GM19351 (cell line): Measurements from ENCODE around the gene PWWP2B.

Experiments used
- ATAC-seq: cut with Tn5 transposase; IDR thresholded peaks from one replicate; pipeline ENCODE4 v1.9.1; 2021; ENCODE audit warnings: mild to moderate bottlenecking, moderate library complexity; ENCODE audit not compliant: unreplicated experiment

PWWP2B gene

DNA sequence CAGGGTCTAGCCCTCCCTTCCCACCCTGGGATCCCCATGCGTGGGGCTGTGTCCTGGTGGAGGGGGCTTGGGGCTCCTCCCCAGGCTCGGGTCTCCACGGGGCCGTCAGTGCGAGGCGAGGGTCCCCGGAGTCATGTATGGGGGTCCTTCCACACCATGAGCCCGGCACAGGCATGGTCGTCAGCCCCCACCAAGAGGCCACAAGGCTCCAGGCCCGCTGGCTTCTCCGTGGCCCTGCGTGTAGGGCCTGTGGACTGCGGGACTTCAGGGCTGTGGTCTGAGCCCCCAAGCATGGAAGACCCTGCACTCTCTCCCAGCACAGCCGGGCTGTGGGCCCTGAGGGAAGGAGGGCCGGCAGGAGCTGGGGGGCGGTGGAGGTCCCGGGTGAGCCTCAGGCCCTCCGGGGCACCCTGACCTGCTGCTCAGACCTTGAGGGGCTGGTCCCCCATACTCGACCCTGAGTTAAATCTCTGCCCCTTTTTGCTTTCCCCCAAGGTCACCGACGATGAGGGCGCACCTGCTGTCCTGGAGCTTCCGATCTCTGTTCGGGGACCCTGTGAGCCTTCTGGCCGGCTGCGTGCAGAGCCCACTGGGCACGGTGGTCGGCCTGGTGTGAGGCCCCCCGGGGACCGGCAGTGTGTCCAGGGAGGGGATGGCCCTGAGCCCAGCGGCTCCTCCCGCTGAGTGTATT, 19.7 kb downstream of the PWWP2B start:
- no peak for ATAC-seq

GRCh38 chr10:132417257-132417910, 20.4 kb downstream of the PWWP2B start:
- no peak for ATAC-seq

DNA sequence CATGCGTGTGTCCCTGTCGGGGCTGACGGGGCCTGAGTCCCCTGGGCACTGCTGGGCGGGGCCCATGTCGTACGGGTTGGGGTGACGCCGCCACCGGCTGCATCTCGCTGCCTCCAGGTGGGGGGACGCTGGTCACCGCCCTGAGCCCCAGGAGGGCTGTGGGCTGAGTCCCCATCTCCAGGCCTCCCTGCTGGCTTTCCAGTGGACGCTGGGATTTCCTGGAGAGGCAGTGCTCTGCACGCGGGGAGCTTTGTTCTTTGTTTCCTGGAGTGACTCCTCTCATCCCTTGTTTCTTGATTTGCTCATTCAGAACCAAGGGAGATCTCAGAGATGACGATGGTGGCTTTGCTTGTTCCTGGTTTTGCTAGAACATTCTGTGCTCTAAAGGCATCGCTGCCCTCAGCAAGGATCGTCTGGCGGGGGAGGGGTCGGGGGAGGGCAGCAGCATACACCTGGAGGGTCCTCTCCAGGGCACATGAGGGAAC, 21.0 kb downstream of the PWWP2B start:
- no peak for ATAC-seq

DNA sequence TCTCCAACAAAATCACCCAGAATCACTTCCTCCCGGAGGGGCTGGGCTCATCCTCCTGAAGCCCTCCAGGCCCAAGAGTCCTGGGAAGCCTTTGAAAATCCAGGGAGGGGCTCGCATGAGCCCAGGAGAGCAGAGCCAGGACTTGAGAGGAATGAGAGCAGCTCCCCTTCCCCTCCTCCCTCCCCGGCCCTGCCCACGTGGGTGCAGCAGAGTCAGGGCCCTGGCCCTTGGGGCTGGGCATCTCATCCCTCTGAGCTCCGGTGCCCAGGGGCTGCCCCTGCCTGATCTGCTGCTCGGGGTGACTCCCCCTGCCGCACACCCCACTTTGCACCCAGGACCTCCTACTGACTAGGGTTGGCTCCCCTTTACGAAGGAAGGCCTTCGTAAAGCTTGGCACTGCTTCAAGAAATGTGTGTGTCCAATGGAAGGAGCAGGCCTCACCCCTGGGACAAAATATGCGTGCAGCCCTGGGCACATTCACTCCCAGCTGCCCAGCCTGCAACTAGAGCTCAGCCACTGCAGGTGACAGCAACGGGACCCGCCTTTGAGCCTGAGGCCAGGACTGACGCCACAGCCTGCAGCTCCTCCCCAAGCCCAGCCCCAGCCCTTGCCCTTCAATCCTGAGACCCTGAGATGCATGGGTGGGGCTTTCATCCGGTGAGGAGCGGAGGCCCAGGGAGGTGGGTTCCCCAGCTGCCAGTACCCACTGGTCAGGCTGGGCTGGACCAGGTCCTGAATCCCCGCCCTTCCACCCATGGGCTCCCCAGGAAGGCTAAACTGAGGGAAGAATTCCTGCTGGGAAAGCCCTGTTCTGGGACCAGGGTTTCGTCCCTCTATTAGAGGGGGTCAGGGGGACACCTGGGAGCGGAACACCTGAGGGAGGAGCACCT, 21.8 kb downstream of the PWWP2B start:
- no peak for ATAC-seq

- no peak for ATAC-seq
Measured at GRCh38 chr10:132419538-132420468, 22.8 kb downstream of the PWWP2B start.

DNA sequence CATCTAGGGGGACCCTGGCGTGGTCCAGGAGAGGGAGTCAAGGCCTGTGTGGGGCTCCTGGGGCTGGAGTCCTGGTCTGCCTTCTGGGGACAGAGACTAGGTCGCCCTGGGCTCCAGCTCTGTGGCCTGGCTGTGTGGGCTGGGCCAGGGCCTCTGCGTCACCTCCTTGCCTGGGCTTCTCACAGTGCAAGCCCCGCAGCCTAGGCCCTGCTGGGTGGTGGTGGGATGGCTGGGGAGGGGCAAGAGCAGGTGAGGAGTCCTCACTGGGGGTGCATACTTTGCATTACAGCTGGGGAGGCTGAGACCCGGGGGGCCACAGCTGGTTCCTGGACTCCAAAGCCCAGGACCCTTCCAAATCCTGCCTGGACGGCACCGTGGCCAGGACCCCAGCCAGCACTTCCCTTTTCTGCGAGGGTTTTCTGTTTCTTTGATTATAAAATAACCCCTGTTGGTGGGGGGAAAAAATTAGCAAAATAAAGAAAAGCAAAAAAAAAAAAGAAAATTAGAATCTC, 23.5 kb downstream of the PWWP2B start:
- ATAC-seq = no peak

GRCh38 chr10:132420981-132421846, 24.2 kb downstream of the PWWP2B start:
- peak; percentile 52 for ATAC-seq

DNA sequence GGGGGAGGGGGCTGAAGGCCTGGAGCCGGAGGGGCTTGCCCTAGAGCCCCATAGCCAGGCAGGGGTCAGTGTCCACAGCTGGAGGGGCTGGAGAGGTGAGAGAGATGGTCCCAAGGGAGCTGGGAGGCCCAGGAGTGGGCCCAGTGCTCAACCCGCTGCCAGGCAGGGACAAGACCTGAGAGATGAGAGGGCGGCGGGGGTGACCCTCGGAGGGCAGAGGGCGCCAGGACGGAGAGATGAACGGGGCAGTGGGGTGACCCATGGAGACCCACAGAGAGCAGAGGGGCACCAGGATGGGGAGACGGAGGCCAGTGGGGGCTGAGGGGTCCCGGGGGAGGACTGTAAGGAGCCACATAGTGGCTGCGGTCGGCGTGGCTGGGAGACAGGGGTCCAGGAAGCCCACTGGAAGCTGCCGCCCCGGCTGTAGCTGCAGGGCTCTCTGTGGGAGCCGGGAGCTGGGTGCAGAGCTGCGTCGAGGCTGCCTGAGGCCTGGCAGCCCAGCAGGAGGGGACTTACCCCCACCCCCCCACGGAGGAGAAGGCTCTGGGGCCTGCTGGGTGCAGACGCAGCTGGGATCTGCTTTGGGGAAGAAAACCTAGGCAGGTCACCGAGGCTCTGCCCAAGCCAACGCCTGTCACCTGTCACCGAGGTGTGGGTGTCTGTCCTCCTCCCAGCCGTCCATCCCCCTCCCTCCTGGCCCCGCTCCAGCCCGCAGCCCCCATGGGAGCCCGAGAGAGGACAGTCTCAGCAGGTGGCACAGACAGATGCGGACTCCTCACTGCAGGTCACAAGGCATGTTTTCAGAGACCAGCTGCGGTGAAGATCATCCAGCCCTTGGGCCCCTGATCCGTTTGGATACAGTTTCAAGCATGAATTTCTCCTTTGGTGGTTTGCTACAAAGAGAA, 25.1 kb downstream of the PWWP2B start:
- peak; percentile 35 for ATAC-seq

DNA sequence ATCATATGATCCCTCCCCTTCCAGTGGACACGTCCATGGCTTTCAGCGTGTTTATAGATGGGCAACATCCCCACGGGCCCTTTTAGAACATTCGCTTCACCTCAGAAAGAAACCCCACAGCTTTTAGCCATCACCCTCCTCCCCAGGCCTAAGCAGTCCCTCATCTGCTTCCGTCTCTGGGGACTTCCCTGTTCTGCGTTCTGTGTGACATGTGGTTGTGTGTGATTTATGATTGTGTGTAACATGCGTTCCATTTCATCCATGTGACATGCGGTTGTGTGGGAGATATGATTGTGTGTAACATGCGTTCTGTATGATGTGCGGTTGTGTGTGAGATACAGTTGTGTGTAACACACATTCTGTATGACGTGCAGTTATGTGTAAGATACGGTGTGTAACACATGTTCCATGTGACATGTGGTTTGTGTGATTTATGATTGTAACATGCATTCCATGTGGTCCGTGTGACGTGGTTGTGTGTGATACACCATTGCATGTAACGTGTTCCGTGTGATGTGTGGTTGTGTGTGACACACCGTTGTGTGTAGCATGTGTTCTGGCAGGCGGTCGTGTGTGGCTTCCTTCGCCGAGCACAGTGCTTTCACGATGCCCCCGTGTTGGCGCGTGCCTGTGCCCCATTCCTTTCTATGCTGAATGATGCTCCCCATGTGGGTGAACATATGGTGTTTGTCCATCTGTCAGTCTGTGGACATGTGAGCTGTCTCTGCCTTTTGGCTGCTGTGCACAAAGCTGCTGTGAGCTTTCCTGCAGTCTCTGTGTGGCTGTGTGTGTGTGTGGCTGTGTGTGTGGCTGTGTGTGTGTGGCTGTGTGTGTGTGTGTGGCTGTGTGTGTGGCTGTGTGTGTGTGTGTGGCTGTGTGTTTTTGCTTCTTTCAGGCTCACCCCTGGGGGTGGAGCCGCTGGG, 26.2 kb downstream of the PWWP2B start:
- no peak for ATAC-seq

DNA sequence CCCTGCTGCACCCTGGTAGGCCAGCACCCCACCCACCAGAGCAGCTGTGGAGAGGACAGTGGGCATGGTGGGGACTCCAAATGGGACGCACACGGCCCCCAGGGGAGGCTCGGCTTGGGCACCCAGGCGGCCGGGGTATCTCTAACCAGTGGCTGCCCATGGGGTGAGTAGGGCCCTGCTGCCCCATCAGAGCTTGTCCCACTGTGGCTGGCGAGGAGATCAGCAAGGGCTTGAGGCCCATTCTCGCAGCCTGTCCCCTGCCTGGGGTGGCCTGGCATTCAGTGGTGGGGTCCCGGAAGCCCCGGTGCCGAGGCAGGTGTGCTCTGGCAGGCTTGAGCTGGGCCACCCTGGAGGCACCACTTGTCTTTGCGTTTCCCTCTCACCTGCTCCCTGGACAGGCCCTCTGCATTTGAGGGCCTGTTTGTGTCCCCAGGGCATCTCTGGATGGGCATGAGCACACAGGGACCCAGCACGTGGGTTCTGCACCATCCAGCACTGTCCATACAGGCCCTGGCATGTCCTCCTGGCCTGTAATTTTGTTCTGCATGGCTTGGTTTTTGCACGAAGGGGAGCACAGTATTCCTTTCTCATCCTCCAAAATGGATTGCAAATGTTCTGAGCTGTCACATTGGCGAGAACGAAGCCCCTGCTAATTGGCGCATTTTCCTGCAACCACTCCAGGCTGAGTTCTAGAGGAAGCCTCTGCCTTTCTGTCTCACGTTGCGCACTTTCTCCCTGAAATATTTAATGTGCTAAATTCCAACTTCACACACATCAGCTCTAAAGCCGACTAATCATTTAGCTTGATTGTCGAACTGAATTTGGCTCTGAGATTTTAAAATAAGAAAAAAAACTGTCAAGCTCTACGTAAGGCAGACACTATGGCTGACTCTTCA, 27.2 kb downstream of the PWWP2B start:
- no peak for ATAC-seq

- ATAC-seq = no peak
Measured at GRCh38 chr10:132425029-132425756, 28.2 kb downstream of the PWWP2B start.

DNA sequence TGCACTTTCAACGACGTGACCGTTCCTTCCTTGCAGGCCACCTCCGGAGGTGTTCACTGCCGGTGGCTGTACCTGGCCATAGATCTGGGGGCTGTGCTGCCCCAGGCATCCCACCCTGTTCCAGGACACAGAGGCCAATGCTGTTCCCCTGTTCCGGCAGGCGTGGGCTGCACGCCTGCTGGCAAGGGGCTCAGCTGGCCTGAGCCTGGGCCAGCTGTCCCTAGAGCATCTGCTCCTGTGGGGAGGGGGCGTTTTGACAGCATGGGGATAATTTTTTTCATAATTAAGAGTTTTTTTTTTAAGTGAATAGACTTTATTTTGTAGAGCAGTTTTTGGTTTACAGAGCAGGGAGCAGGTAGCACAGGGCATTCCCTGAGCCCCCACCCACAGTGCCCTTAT, 28.8 kb downstream of the PWWP2B start:
- no peak for ATAC-seq

- no peak for ATAC-seq
Measured at GRCh38 chr10:132427006-132427771, 30.2 kb downstream of the PWWP2B start.

DNA sequence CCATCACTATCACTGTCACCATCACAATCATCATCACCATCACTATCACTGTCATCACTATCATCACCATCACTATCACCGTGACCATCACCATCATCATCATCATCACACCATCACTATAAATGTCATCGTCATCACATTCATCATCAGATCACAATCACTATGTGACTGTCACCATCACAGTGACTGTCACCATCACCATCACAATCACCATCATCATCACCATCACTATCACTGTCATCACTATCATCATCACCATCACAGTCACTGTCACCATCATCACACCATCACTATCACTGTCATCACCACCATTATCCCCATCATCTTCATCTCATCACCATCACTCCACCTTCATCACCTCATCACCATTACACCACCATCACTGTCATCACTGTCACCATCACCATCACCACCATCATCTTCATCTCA, 31.0 kb downstream of the PWWP2B start:
- ATAC-seq = no peak

DNA sequence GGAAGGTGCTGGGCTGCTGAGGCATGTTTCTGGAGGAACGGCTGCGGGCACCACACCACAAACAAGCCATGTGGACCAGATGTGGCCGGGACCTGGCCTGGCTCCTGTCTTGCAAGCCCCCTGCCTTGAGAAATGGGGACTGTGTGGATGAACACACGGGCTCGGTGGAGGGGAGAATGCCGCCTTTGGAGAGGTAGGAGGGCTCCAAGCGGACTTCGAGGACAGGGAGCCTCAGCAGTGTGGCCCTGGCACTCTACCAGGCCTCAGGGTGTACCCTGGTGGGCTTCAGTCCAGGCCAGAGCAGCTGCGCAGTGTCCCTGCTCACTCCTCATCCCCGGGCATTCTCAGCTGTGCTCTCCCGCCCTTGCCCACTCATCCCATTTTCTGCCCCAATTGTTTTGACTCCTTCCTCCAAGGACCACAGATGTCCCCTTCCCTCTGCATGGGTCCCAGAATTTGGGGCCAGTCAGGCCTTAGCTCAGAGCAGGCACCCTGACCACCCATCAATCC, 31.5 kb downstream of the PWWP2B start:
- ATAC-seq = no peak
